HG02759 (cell line): ENCODE results near the gene GAS2.

Source experiments
- ATAC-seq: cut with Tn5 transposase; IDR thresholded peaks from one replicate; pipeline ENCODE4 v1.9.1; 2021; ENCODE audit warnings: mild to moderate bottlenecking, moderate library complexity; ENCODE audit not compliant: unreplicated experiment

Gene GAS2

GRCh38 chr11:22860241-22860640, 193.8 kb downstream of the GAS2 start, which contains the start of gene CCDC179:
Gene CCDC179, minus strand, starts transcription at chr11:22860474. Its CDS starts 53 bp downstream, at chr11:22860421.
- no peak for ATAC-seq
